ENCODE data around the gene CALHM3.

CALHM3 gene

GRCh38 chr10:103450201-103450695, 28.8 kb downstream of the CALHM3 start:
- no peak for DNase-seq (ENCODE audit: low spot score)

DNA sequence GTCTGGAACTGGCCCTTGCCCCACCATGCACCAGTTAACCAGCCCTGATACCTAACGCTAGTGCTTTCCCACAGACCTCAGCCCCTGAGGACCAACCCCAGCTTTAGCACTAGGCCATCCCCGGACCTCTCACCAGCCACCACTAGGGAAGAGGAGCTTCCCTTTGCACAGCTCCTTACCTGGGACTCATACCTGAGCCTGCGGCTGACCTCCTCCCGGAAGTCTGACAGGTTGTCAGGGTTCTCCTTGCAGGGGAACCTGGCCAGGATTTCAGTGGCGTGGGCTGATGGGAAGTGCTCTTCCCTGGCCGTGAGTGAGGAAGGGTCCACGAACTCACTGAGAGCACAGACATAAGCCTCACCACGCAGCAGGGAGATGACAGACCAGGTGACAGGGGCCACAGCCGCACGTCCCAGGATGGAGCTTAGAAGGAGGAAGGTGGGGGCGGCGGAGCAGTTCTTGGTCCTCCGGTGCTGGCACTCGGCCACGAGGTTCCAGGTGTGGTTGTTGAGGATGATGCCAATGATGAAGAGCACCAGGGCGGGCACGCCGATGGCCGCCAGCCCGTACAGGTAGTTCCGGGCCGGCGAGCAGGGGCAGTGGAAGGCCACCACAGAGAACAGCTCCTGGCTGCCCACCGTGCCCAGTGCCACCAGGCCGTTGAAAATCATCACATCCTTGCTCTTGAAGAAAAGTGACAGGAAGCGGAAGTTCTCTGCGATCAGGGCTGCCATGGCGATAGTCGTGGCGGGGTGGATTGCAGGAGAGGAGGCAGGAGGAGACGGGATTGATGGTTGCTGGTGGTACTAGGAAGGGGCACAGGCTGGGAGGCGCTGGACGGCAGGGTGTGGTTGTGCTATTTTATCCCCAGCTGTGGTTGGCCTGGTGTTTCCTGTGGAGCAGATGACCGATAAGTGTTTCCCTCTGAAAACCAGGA, 29.6 kb downstream of the CALHM3 start:
- no peak for DNase-seq (ENCODE audit: low spot score)

DNA sequence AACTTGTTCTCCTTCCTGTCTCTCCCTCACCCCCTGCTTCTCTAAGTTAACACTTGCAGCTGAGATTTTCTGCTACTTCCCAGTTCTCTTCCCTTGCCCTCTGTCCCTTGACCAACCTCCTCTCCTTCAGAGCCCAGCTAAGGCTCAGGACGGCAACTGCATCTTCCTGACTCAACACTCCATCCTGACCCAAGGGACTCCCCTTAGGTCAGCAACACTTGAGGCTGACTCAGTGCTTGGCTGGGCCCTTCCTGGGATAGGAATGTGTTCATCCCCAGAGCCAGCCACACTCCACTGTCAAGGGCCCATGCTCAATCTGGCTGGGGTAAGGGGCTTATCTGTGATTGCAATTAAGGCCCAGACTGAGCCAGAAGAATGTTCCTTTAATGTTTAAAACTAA, 30.3 kb downstream of the CALHM3 start:
- no peak for DNase-seq (ENCODE audit: low spot score)

DNA sequence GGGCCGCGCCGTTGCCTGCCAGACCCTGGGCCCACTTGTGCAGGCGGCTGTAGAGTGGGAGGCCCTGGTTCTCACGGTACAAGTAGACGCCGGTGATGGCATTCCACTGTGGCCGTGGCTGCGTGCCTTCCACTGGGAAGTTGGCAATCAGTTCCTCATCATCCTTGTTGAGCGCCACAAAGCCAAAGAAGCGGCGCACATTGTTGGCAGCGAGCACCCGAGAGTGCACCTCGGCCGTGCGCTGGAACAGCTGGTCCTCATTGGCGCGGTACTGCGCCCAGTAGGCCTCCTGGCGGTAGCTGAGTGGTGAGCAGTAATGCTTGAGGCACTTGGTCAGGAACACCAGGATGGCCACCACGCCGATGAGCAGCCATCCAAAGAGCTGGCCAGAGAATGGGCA, 31.9 kb downstream of the CALHM3 start:
- DNase-seq (ENCODE audit: low spot score): no peak

DNA sequence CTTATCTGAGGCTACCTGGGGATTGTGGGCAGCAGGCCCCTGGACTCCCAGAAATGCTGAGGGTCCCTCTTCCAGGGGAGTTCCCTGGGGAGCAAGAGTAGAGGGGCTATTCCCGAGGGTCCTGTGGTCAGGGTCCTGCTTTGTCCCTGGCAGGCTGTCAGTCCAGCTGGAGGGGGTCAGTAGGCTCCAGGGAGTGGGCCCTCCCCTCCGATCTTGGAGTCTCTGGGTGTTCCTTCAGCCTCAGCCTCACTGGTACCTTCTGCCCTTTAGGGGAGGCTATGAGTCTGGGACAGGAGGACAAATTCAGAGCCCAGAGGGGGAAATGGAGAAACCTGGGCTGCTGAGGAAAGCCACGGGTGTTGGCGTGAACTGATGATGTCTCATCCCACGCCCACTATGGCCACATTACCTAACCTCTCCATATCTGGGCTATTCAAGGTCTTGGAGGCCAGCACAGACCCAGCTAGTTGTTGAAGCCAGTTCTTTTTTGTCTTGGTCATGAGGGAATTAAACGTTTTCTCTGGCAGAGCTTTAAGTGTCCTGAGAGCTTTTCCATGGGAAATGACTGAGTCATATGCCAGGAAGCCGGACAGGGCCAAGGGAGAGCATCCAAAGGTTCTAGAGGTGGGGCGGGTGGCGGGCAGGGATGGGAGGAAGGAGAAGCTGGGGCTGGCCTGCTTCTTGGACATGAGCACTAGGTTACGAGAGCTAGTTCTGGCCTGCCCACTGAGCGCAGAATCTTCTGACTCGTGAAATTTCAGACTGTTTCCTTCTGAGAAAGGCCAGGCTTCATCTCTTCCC, 33.1 kb downstream of the CALHM3 start:
- DNase-seq (ENCODE audit: low spot score): no peak

DNA sequence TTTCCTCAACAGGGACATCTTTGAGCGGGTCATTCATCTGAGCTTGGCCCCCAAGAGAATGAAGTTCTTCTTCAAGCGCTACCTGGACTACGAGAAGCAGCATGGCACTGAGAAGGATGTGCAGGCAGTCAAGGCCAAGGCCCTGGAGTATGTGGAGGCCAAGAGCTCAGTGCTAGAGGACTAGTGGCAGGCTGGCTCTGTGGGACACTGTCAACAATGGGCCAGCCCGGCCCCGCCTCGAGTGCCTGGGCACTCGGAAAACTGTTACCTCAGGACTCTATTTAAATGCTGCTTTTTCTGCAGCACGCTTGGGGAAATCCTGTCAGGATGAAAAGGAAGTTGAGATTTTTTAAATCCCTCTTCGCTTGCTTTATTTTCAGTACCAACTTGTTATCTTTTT, 33.7 kb downstream of the CALHM3 start:
- DNase-seq (ENCODE audit: low spot score): no peak

DNA sequence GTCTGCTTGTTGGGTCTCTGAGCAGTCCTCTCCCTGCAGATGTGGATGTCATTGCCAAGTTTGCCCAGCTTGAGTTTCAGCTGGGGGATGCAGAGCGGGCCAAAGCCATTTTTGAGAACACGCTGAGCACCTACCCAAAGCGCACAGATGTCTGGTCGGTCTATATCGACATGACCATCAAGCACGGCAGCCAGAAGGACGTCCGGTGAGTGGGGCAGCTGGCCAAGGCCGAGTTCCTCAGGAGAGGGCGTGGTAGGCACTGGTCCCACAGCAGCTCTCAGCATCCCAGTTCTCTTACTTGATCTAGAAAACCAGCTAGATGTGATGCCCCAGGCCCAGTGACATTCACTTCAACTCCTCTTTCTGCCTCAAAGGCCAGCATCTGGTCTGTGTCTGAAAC, 34.6 kb downstream of the CALHM3 start:
- DNase-seq (ENCODE audit: low spot score): no peak

GRCh38 chr10:103443475-103444185, 35.4 kb downstream of the CALHM3 start:
- no peak for DNase-seq (ENCODE audit: low spot score)

DNA sequence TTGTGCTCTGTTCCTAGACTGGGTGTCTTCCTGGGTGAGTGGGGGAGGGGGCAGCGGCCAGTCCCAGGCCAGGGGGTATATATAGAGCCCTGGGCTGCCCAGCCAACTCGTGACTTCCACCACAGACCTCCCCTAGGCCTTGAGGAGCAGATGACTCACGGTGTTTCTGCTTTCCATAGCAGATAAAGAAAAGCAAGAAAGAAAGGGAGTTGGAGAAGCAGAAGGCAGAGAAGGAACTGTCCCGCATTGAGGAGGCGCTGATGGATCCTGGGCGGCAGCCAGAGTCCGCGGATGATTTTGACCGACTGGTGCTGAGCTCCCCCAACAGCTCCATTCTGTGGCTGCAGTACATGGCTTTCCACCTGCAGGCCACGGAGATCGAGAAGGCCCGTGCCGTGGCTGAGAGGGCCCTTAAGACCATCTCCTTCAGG, 37.0 kb downstream of the CALHM3 start:
- DNase-seq (ENCODE audit: low spot score): no peak

DNA sequence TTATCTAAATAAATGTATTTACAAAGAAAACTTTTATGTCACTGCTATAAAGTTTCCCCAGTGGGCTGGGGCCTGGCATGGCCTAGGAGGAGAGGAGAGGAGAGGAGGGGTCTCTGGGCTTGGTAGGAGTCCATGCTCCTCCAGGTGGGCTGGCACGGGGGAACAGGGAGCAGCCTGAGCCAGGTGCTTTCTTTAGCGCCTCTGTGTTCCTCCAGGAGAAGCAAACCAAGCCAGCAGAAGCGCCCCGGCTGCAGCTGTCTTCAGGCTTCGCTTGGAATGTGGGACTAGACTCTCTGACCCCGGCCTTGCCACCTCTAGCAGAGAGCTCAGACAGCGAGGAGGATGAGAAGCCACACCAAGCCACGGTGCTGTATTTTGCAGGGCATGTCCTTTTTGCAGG, 37.4 kb downstream of the CALHM3 start:
- no peak for DNase-seq (ENCODE audit: low spot score)

DNA sequence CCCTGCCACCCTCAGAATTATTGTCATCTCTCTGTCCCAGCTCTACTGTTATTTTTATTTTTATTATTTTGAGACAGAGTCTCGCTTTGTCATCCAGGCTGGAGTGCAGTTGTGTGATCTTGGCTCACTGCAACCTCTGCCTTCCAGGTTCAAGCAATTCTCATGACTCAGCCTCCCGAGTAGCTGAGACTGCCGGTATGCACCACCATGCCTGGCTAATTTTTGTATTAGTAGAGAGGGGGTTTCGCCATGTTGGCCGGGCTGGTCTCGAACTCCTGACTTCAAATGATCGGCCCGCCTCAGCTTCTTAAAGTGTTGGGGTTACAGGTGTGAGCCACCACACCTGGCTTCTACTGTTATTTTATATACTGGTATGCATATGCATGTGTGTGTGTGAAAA, 37.8 kb downstream of the CALHM3 start:
- no peak for DNase-seq (ENCODE audit: low spot score)

DNA sequence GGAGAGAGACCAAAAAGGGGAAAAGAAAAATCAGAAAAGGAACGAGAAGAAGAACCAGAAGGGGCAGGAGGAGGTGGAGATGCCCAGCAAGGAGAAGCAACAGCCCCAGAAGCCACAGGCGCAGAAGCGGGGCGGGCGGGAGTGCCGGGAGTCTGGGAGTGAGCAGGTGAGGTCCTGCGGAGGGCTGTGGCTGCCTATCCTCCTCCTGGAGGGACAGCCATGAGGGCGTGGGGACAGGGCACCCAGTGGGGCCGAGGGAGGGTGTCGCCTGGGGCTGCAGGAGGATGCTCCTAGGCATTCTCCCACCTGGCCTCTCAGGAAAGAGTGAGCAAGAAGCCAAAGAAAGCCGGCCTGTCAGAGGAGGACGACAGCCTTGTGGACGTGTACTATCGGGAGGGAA, 38.6 kb downstream of the CALHM3 start:
- no peak for DNase-seq (ENCODE audit: low spot score)

- no peak for DNase-seq (ENCODE audit: low spot score)
Measured at GRCh38 chr10:103439776-103440175, 39.3 kb downstream of the CALHM3 start.

GRCh38 chr10:103433858-103434257, 45.2 kb downstream of the CALHM3 start:
- DNase-seq (ENCODE audit: low spot score): no peak

DNA sequence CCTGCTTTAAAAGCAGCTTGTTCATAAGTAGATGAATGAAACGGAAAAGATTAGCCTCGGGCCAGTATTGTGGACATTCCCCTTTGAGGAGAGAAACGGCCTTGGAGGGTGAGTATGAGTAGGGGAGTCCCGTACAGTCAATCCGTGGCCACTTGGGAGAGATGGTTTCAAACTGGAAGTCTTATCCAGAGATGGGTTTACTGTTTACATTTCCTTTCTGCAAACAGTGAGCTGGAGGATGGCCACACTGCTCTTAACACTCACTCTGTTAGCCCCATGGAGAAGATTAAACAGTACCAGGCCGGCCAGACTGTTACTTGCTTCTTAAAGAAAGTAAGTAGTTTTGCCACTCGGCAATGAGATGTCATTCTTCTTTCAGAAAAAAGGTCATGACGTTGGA, 47.1 kb downstream of the CALHM3 start:
- DNase-seq (ENCODE audit: low spot score): no peak

- no peak for DNase-seq (ENCODE audit: low spot score)
Measured at GRCh38 chr10:103429647-103430046, 49.4 kb downstream of the CALHM3 start.

GRCh38 chr10:103428989-103429643, 49.9 kb downstream of the CALHM3 start:
- DNase-seq (ENCODE audit: low spot score): no peak

GRCh38 chr10:103427866-103428265, 51.2 kb downstream of the CALHM3 start:
- no peak for DNase-seq (ENCODE audit: low spot score)

DNA sequence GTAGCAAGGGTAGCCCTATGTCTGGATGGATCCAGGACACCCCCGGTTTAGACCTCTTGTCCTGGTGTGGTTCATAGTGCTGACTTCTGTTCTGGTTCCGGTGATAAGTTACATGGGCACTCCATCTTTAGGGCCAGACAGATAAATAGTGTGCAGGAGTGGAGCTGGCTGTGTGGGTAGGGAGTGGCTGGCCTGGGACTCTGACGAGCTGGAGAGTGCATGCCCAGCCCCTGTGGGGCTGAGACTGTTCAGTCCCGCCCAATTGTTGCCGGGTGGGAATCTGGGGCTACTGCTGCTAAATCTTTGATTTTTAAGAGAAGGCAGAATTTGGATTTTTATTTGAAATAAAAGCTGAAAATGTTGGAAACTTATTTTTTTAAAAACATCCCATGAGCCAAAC, 55.3 kb downstream of the CALHM3 start:
- DNase-seq (ENCODE audit: low spot score): no peak
